Thyroid gland (tissue), 4 donors: ENCODE results near the gene CRY2. TPM values are rescaled to one million over a fixed set of nuclear protein-coding genes. Genes with fewer than 3 reads are reported as not detected.

ENCODE experiments used
- DNase-seq, 2 donors: peaks; one replicate each; pipeline ENCODE4 v3.0.0-alpha.2; 2019
- H3K27ac ChIP-seq, 3 donors: fragments of 200-600 bp; sonication (generic); 1 replicate in 2 of 3; 2 replicates in 1 of 3; pipeline ENCODE4 v1.5.1; 2016 to 2019; ENCODE audit warnings: mild to moderate bottlenecking in 1 of 3, moderate library complexity in 1 of 3
- H3K27me3 ChIP-seq: fragments of 200-600 bp; sonication (generic); one replicate; pipeline ENCODE4 v1.5.1; 2019
- H3K36me3 ChIP-seq, 2 donors: fragments of 200-600 bp; sonication (generic); one replicate each; pipeline ENCODE4 v1.5.1; 2016 to 2019
- H3K4me1 ChIP-seq, 2 donors: fragments of 200-600 bp; sonication (generic); one replicate each; pipeline ENCODE4 v1.5.1; 2017 to 2019
- H3K4me3 ChIP-seq, 3 donors: fragments of 200-600 bp; sonication (generic); replicated peaks in 1 of 3; 1 replicate in 2 of 3; 2 replicates in 1 of 3; pipeline ENCODE4 v1.5.1; 2016; ENCODE audit warnings: mild to moderate bottlenecking in 1 of 3
- H3K9me3 ChIP-seq: fragments of 200-600 bp; sonication (generic); one replicate; pipeline ENCODE4 v1.5.1; 2017
- CTCF ChIP-seq, 6 experiments: fragments of 200-600 bp in 3 of 6; fragments of 450-650 bp in 3 of 6; sonication (generic) in 3 of 6; IDR thresholded peaks; one replicate each; pipeline ENCODE4 v1.5.1; 2016 to 2019; ENCODE audit warnings: antibody characterized with exemption in 6 of 6, mild to moderate bottlenecking in 2 of 6, inconsistent platforms in 1 of 6, moderate library complexity in 1 of 6
- POLR2A ChIP-seq, 2 donors: fragments of 450-650 bp; IDR thresholded peaks; one replicate each; pipeline ENCODE4 v1.6.1; 2017; ENCODE audit warnings: antibody characterized with exemption in 2 of 2, mild to moderate bottlenecking in 2 of 2, moderate library complexity in 1 of 2
- WGBS, 2 donors: methylation state at CpG; one replicate each; pipeline ENCODE4 v1.1.5; 2017; 5-methylcytosine and 5-hydroxymethylcytosine counted together
- intact Hi-C: fragments of 100-400 bp; cut with DNase I; formaldehyde crosslinking; loops from one replicate; pipeline ENCODE4 v1.15.1; 2023
- total RNA-seq, 4 donors: library from RNA; depleted of rRNA; stranded (reverse); fragments of >200 nt; gene quantifications; one replicate each; pipeline ENCODE4 v1.2.3, GENCODE V29; 2016

Gene CRY2
- total RNA-seq, 4 donors from 2014 or later: 49.5 to 117 (median 57.8) TPM

GRCh38 chr11:45886816-45887520 lies 39.7 kb downstream of the CRY2 start:
- peaks cover 4 to 5% of the 10 kb centered on the region in 2 donors for H3K4me1 ChIP-seq
- H3K27ac ChIP-seq: no peak overlapping the region
- H3K36me3 ChIP-seq: peaks cover 4 to 5% of the 10 kb centered on the region in 2 donors
- no peak overlapping the region for H3K4me3 ChIP-seq
- no peaks in the 10 kb centered on the region for H3K27me3 ChIP-seq
- no peaks in the 10 kb centered on the region for H3K9me3 ChIP-seq
- TF ChIP-seq CTCF (IDR thresholded peaks at IDR 0.05): no peak
- TF ChIP-seq POLR2A (IDR thresholded peaks at IDR 0.05): no peak
- intact Hi-C loops: no loop called here
- WGBS, 2 donors: 93 to 94% methylated on average over 4 of the region's 4 CpGs
- no peak for DNase-seq

- 90 to 91% methylated on average over 9 to 10 of the region's 10 CpGs for WGBS, 2 donors
- DNase-seq: no peak
- intact Hi-C loops: no loop called here
- no peaks in the 10 kb centered on the region for H3K36me3 ChIP-seq
- H3K27ac ChIP-seq: no peak overlapping the region
- TF ChIP-seq CTCF (IDR thresholded peaks at IDR 0.05) (no peak), POLR2A (IDR thresholded peaks at IDR 0.05) (no peak)
- no peaks in the 10 kb centered on the region for H3K27me3 ChIP-seq
- H3K9me3 ChIP-seq: no peaks in the 10 kb centered on the region
- no peak overlapping the region for H3K4me3 ChIP-seq
- H3K4me1 ChIP-seq: peaks cover 4 to 5% of the 10 kb centered on the region in 2 donors
Measured at GRCh38 chr11:45887587-45887986, 40.3 kb downstream of the CRY2 start.

- no peak for TF ChIP-seq CTCF (IDR thresholded peaks at IDR 0.05)
- no peak for TF ChIP-seq POLR2A (IDR thresholded peaks at IDR 0.05)
- WGBS, 2 donors: 80 to 90% methylated on average over 8 of the region's 8 CpGs
- no peak overlapping the region for H3K27ac ChIP-seq
- intact Hi-C loops: no loop called here
- no peaks in the 10 kb centered on the region for H3K27me3 ChIP-seq
- DNase-seq: no peak
- H3K4me1 ChIP-seq: peaks cover 4 to 5% of the 10 kb centered on the region in 2 donors
- no peaks in the 10 kb centered on the region for H3K36me3 ChIP-seq
- no peak overlapping the region for H3K4me3 ChIP-seq
- no peaks in the 10 kb centered on the region for H3K9me3 ChIP-seq
Measured at GRCh38 chr11:45889555-45889954, 42.3 kb downstream of the CRY2 start.

GRCh38 chr11:45889966-45890365 lies 42.7 kb downstream of the CRY2 start:
- Histone ChIP-seq H3K27ac (no peak overlapping the region), H3K36me3 (no peaks in the 10 kb centered on the region), H3K27me3 (no peaks in the 10 kb centered on the region), H3K4me1 (peaks cover 4 to 5% of the 10 kb centered on the region in 2 donors), H3K9me3 (no peaks in the 10 kb centered on the region), H3K4me3 (no peak overlapping the region)
- intact Hi-C loops: no loop called here
- 91 to 93% methylated on average over 9 of the region's 9 CpGs for WGBS, 2 donors
- TF ChIP-seq POLR2A (IDR thresholded peaks at IDR 0.05): no peak
- DNase-seq: no peak

- TF ChIP-seq POLR2A (IDR thresholded peaks at IDR 0.05) (no peak), CTCF (IDR thresholded peaks at IDR 0.05) (no peak)
- DNase-seq: no peak
- no peaks in the 10 kb centered on the region for H3K9me3 ChIP-seq
- intact Hi-C loops: no loop called here
- H3K27ac ChIP-seq: no peak overlapping the region
- no peaks in the 10 kb centered on the region for H3K27me3 ChIP-seq
- H3K4me3 ChIP-seq: no peak overlapping the region
- 81 to 84% methylated on average over 9 of the region's 9 CpGs for WGBS, 2 donors
- peaks cover under 1% of the 10 kb centered on the region in 2 donors for H3K4me1 ChIP-seq
- H3K36me3 ChIP-seq: no peaks in the 10 kb centered on the region
Measured at GRCh38 chr11:45890886-45891550, 43.7 kb downstream of the CRY2 start.
